Measurements from ENCODE around the gene RPL31.

DNA sequence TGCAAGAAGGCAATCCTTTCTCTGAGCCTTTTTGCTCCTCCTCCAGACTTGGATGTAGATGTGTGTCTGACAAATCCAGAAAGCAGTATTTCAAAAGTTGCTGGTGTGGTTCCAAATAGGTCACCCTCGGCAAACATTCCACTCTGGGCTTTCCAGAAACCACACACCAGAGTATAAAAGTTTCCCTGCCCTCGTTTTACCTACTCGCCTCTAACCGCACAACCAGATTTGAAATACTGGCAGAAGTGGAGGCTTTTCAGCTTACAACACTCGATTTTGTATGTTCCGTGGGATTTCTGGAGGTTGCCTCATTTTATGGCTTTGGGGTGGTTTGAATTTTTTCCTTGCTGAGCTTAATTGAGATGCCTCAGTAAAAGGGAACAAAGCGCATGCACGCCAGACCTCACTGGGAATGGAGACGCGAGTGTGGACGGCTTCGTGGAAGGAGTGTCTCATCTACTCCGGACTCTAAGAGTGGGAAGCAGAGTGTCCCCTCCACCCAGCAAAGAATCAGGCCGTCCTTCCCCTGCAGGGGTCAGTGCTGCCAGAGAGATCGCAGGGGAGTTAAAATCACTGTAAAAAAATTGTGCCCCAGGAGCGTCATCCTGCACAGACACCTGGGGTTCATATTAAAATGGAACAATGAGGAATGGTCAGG lies 44.0 kb upstream of the RPL31 start:
- TF ChIP-seq, protein P1, sequence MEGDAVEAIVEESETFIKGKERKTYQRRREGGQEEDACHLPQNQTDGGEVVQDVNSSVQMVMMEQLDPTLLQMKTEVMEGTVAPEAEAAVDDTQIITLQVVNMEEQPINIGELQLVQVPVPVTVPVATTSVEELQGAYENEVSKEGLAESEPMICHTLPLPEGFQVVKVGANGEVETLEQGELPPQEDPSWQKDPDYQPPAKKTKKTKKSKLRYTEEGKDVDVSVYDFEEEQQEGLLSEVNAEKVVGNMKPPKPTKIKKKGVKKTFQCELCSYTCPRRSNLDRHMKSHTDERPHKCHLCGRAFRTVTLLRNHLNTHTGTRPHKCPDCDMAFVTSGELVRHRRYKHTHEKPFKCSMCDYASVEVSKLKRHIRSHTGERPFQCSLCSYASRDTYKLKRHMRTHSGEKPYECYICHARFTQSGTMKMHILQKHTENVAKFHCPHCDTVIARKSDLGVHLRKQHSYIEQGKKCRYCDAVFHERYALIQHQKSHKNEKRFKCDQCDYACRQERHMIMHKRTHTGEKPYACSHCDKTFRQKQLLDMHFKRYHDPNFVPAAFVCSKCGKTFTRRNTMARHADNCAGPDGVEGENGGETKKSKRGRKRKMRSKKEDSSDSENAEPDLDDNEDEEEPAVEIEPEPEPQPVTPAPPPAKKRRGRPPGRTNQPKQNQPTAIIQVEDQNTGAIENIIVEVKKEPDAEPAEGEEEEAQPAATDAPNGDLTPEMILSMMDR (IDR thresholded peaks at IDR 0.05; ENCODE audit: insufficient read depth, low read length) = no peak
- no peak for TF ChIP-seq POLR2AphosphoS5 (IDR thresholded peaks at IDR 0.05; ENCODE audit: low read depth)
